ENCODE data around the gene PHF5A.

PHF5A gene

DNA sequence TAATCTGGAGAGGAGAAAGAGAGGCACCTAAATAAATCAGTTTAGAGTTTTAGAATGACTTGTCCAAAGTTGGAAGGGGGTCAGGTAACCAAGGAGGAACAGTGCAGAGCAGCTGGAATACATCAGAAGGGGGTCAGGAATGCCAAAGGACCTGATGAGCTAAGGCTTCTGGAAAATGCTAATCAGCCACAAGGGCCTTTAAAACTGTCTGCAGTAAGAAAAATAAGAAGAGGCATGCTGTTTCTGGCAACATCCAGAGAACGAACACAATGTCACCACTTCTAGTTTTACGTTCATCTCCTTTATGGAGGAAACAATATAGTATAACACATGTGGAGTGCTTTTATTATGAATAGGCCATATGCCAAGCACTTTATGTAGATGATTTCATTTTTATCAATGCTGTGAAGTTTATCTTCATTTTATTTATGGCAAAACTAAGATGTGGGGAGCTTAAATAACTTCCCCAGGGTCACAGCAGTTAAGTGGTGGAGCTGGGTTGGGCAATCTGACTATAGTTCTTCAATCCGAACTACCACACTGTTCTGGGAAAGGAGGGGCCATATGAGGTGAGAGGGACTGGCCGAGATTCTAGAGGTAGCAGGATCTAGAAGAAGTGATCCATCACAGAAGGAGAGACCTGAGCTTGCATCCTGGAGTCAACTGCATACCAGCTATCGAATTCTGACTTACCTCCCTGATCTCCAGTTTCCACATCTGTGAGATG, 23.0 kb upstream of the PHF5A start:
- no peaks in the 10 kb centered on the region for H3K27me3 ChIP-seq
- H3K9me3 ChIP-seq, result no peaks in the 10 kb centered on the region
- no peak overlapping the region for H3K4me3 ChIP-seq (ENCODE audit: low read depth, low read length)
- H3K36me3 ChIP-seq, result peaks cover 7% of the 10 kb centered on the region
- TF ChIP-seq, protein P1, sequence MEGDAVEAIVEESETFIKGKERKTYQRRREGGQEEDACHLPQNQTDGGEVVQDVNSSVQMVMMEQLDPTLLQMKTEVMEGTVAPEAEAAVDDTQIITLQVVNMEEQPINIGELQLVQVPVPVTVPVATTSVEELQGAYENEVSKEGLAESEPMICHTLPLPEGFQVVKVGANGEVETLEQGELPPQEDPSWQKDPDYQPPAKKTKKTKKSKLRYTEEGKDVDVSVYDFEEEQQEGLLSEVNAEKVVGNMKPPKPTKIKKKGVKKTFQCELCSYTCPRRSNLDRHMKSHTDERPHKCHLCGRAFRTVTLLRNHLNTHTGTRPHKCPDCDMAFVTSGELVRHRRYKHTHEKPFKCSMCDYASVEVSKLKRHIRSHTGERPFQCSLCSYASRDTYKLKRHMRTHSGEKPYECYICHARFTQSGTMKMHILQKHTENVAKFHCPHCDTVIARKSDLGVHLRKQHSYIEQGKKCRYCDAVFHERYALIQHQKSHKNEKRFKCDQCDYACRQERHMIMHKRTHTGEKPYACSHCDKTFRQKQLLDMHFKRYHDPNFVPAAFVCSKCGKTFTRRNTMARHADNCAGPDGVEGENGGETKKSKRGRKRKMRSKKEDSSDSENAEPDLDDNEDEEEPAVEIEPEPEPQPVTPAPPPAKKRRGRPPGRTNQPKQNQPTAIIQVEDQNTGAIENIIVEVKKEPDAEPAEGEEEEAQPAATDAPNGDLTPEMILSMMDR (IDR thresholded peaks at IDR 0.05; ENCODE audit: low read depth, low read length), result no peak
- no peak for DNase-seq
- peaks cover 14% of the 10 kb centered on the region for H3K4me1 ChIP-seq

DNA sequence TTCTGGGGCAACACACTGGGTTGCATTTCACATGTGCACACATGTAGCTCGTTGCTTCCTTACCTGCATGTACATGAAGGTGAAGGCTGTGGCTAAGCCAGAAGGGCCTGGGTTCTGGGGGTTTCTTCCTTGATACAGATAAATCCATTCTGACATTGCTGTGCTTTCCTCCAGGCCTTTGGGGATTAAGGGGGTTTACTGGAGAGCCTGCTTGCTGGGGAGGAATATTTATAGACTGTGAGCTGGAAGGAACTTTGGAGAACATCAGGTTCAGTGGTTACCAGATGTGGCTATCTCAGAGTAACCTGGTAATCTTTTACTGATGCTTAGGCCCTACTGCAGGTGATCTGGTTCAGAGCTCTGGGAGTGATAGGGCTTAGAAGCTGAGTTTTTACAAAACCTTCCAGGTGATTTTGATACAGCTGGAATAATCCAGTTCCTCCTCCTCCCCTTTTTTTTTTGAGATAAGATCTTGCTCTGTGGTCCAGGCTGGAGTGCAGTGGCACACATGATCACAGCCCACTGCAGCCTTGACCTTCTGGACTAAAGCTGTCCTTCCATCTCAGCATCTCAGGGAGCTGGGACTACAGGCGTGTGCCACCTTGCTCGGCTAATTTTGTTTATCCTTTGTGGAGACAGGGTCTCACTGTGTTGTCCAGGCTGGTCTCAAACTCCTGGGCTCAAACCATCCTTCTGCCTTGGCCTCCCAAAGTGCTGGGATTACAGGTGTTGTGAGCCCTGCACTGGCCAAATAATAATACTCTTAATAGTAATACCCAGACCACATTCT, 20.3 kb upstream of the PHF5A start:
- no peak overlapping the region for H3K4me3 ChIP-seq (ENCODE audit: low read depth, low read length)
- no peaks in the 10 kb centered on the region for H3K9me3 ChIP-seq
- DNase-seq, result no peak
- peaks cover 14% of the 10 kb centered on the region for H3K4me1 ChIP-seq
- H3K36me3 ChIP-seq, result peaks cover 3% of the 10 kb centered on the region; the same call in 1 of the 2 replicates
- TF ChIP-seq, protein P1 (IDR thresholded peaks at IDR 0.05; ENCODE audit: low read depth, low read length), result no peak
- no peaks in the 10 kb centered on the region for H3K27me3 ChIP-seq

DNA sequence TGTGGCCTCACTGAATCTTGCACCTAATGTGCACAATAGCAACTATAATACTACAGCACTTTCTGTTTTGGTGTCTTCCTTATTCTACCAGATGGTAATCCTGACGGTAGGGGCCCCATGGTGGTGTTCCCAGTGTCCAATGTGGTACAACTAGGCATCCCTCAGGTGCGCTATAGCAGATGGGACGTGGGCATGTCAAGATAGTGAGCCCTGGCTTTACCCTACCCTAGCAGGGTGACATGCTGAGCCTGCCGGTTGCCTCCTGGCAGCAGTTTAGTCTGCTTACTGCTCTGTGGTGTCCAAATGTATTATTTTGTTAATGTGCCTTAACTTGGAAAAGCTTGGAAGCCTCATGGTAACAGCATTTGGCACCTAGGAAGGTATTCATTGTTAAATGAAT, 19.6 kb upstream of the PHF5A start:
- TF ChIP-seq, protein P1 (IDR thresholded peaks at IDR 0.05; ENCODE audit: low read depth, low read length), result no peak
- H3K4me3 ChIP-seq (ENCODE audit: low read depth, low read length), result no peak overlapping the region
- H3K27me3 ChIP-seq, result no peaks in the 10 kb centered on the region
- peaks cover 3% of the 10 kb centered on the region; the same call in 1 of the 2 replicates for H3K36me3 ChIP-seq
- peaks cover 14% of the 10 kb centered on the region for H3K4me1 ChIP-seq
- DNase-seq, result no peak
- H3K9me3 ChIP-seq, result no peaks in the 10 kb centered on the region

DNA sequence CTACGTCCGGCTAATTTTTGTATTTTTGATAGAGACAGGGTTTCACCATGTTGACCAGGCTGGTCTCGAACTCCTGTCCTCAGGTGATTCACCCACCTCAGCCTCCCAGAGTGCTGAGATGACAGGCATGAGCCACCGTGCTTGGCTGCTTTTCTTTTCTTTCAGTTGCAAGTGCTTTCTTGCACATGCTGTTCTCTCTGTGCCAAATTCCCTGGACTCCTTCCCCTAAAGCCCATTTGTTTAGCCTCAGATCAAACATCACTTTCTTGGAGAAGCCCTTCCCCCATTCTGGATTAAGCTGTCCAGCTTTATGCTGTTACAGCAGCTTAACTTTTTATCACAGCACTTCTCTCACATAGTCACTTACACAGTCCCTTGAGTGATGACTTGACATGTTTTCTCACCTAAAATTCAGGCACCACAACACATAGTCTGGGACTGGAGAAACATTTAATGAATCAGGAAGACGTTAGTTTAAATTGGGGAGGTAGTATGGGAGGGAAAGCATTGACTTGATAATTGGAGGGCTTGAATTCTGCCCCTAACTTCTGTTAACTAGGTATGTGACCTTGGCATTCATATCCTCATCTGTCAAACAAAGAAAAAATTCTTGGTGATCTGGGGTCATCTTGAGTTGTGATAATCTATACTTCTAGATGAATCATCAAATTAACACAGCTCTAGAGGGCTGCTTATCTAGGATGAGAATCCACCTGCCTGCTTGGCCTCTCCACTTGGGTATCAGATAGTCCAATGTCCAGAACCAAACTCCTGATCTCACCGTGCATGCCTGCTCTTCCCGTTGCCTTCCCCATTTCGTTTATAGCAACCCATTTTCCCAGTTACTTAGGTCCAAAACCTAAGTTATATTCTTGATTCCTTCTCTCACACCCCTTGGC, 18.8 kb upstream of the PHF5A start:
- TF ChIP-seq, protein P1 (IDR thresholded peaks at IDR 0.05; ENCODE audit: low read depth, low read length), result no peak
- Histone ChIP-seq H3K4me3 (ENCODE audit: low read depth, low read length) (no peak overlapping the region), H3K36me3 (peaks cover 3% of the 10 kb centered on the region; the same call in 1 of the 2 replicates), H3K27me3 (no peaks in the 10 kb centered on the region), H3K9me3 (no peaks in the 10 kb centered on the region), H3K4me1 (peaks cover 14% of the 10 kb centered on the region)
- DNase-seq, result no peak

DNA sequence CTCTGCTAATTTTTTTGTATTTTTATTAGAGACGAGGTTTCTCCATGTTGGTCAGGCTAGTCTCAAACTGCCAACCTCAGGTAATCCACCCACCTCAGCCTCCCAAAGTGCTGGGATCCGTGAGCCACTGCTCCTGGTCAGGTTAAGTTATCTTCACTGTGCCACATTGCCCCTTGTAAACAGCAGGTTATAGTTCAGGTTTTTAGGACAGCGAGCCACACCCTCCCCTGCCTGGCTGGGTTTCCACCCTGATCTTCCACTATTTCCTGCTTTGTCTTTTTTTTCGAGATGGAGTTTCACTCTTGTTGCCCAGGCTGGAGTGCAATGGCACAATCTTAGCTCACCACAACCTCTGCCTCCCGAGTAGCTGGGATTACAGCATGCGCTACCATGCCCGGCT, 16.5 kb upstream of the PHF5A start:
- no peaks in the 10 kb centered on the region for H3K9me3 ChIP-seq
- DNase-seq, result no peak
- peaks cover 3% of the 10 kb centered on the region; the same call in 1 of the 2 replicates for H3K36me3 ChIP-seq
- H3K4me3 ChIP-seq (ENCODE audit: low read depth, low read length), result no peak overlapping the region
- no peaks in the 10 kb centered on the region for H3K27me3 ChIP-seq
- H3K4me1 ChIP-seq, result peaks cover 14% of the 10 kb centered on the region
- TF ChIP-seq, protein P1 (IDR thresholded peaks at IDR 0.05; ENCODE audit: low read depth, low read length), result no peak

Measured in BE2C (cell line).